Islet precursor cell (in vitro differentiated cells): ENCODE data around the gene PASK.
"Not testable (repeated sequence)": the region's sequence is repeated elsewhere in the genome, so short reads cannot be mapped to it uniquely, and the experiment has no call there.

Experiments
- DNase-seq: peaks from one replicate; pipeline ENCODE4 v3.0.0-alpha.2; 2018

The PASK gene

GRCh38 chr2:241148891-241149674 lies at the start of gene PASK:
Gene PASK, minus strand, starts transcription at chr2:241149472. Its CDS starts 6,440 bp downstream, at chr2:241143032.
- peak; percentile 98 for DNase-seq

GRCh38 chr2:241198381-241199279 lies 49.4 kb upstream of the PASK start:
- DNase-seq, result no peak

- no peak for DNase-seq
These were observed 48.7 kb upstream of the PASK start for GRCh38 chr2:241197947-241198346.

GRCh38 chr2:241197246-241197645 lies 48.0 kb upstream of the PASK start:
- not testable (repeated sequence) for DNase-seq

- no peak for DNase-seq
These were observed 46.3 kb upstream of the PASK start for GRCh38 chr2:241195506-241196130.

GRCh38 chr2:241194811-241195210 lies 45.5 kb upstream of the PASK start:
- no peak for DNase-seq

GRCh38 chr2:241193271-241193670 lies 44.0 kb upstream of the PASK start:
- DNase-seq, result no peak

GRCh38 chr2:241191081-241191480 lies 41.8 kb upstream of the PASK start:
- DNase-seq, result no peak

GRCh38 chr2:241190291-241190981 lies 41.2 kb upstream of the PASK start:
- no peak for DNase-seq

GRCh38 chr2:241189856-241190201 lies 40.6 kb upstream of the PASK start:
- DNase-seq, result no peak

GRCh38 chr2:241189093-241189855 lies 40.0 kb upstream of the PASK start:
- no peak for DNase-seq

- DNase-seq, result no peak
These were observed 39.3 kb upstream of the PASK start, which contains the start of gene ANO7 for GRCh38 chr2:241188361-241189092. Gene ANO7, plus strand, starts transcription at chr2:241188677. Its CDS starts 1,387 bp downstream, at chr2:241190064.

- DNase-seq, result no peak
These were observed 38.6 kb upstream of the PASK start for GRCh38 chr2:241187918-241188234.

GRCh38 chr2:241187101-241187917 lies 38.0 kb upstream of the PASK start:
- DNase-seq, result no peak

GRCh38 chr2:241185961-241186360 lies 36.7 kb upstream of the PASK start:
- DNase-seq, result no peak

GRCh38 chr2:241184901-241185300 lies 35.6 kb upstream of the PASK start:
- DNase-seq, result no peak

- DNase-seq, result no peak
These were observed 33.9 kb upstream of the PASK start for GRCh38 chr2:241183221-241183620.

- no peak for DNase-seq
These were observed 33.4 kb upstream of the PASK start for GRCh38 chr2:241182531-241183133.

- DNase-seq, result no peak
These were observed 32.9 kb upstream of the PASK start for GRCh38 chr2:241182126-241182525.

GRCh38 chr2:241180495-241180894 lies 31.2 kb upstream of the PASK start:
- peak; percentile 82 for DNase-seq
